Neural cell (in vitro differentiated cells): ENCODE data around the gene DNAJC13.
"Not testable (repeated sequence)": the region's sequence is repeated elsewhere in the genome, so short reads cannot be mapped to it uniquely, and the experiment has no call there.

ENCODE experiments used
- EP300 ChIP-seq: fragments of 450-650 bp; conservative IDR thresholded peaks from 2 replicates; pipeline ENCODE4 v1.6.1; 2014; ENCODE audit warnings: antibody characterized with exemption, mild to moderate bottlenecking, moderate library complexity; ENCODE audit not compliant: poor library complexity, severe bottlenecking
- EZH2 ChIP-seq: fragments of 200-600, 300-800 bp; shearing (Covaris generic), sonication (generic); IDR thresholded peaks from 2 replicates; pipeline ENCODE4 v1.6.1; 2014; ENCODE audit warnings: antibody characterized with exemption, low read length, borderline replicate concordance, mild to moderate bottlenecking; ENCODE audit not compliant: insufficient read depth, poor library complexity, severe bottlenecking
- POLR2AphosphoS5 ChIP-seq: IDR thresholded peaks from 2 replicates; pipeline ENCODE4 v1.6.1; 2012
- RAD21 ChIP-seq: fragments of 450-650 bp; conservative IDR thresholded peaks from 2 replicates; pipeline ENCODE4 v1.6.1; 2014; ENCODE audit warnings: antibody characterized with exemption, mild to moderate bottlenecking, moderate library complexity
- TAF1 ChIP-seq: IDR thresholded peaks from 2 replicates; pipeline ENCODE4 v1.6.1; 2012; ENCODE audit warnings: low read depth
- TF ChIP-seq, protein P1 (sequence below): fragments of 450-650 bp; IDR thresholded peaks from 2 replicates; pipeline ENCODE4 v1.5.1; 2014; ENCODE audit warnings: antibody characterized with exemption, mild to moderate bottlenecking, moderate library complexity; ENCODE audit not compliant: poor library complexity, severe bottlenecking

- TF ChIP-seq EZH2, RAD21, POLR2AphosphoS5, EP300, TAF1: not testable (repeated sequence)
- TF ChIP-seq, protein P1, sequence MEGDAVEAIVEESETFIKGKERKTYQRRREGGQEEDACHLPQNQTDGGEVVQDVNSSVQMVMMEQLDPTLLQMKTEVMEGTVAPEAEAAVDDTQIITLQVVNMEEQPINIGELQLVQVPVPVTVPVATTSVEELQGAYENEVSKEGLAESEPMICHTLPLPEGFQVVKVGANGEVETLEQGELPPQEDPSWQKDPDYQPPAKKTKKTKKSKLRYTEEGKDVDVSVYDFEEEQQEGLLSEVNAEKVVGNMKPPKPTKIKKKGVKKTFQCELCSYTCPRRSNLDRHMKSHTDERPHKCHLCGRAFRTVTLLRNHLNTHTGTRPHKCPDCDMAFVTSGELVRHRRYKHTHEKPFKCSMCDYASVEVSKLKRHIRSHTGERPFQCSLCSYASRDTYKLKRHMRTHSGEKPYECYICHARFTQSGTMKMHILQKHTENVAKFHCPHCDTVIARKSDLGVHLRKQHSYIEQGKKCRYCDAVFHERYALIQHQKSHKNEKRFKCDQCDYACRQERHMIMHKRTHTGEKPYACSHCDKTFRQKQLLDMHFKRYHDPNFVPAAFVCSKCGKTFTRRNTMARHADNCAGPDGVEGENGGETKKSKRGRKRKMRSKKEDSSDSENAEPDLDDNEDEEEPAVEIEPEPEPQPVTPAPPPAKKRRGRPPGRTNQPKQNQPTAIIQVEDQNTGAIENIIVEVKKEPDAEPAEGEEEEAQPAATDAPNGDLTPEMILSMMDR: not testable (repeated sequence)
Observed at GRCh38 chr3:132396776-132397175, 20.5 kb upstream of the DNAJC13 start.
